Erythroblast (primary cell): ENCODE data around the gene GSTM2.
"Not testable (repeated sequence)": the region's sequence is repeated elsewhere in the genome, so short reads cannot be mapped to it uniquely, and the experiment has no call there.

Experiments used
- GATA1 ChIP-seq: IDR thresholded peaks from 2 replicates; pipeline ENCODE4 v1.6.1; 2011; ENCODE audit warnings: low read depth, mild to moderate bottlenecking, control low read depth, low read length, moderate library complexity
- POLR2A ChIP-seq: IDR thresholded peaks from 2 replicates; pipeline ENCODE4 v1.6.1; 2011; ENCODE audit warnings: mild to moderate bottlenecking, low read length

- TF ChIP-seq POLR2A, GATA1: not testable (repeated sequence)
Measured at GRCh38 chr1:109695138-109695537, 27.3 kb downstream of the GSTM2 start.
